Mucosa of descending colon (tissue), 3 donors: ENCODE data around the gene HPSE2. TPM values are rescaled to one million over a fixed set of nuclear protein-coding genes. Genes with fewer than 3 reads are reported as not detected.

Experiments used
- ATAC-seq: fragments of 200-7000 bp; cut with Tn5 transposase; one replicate; pipeline ENCODE4 v1.9.1; 2020; ENCODE audit warnings: mild to moderate bottlenecking, moderate library complexity
- DNase-seq, 3 donors: peaks; one replicate each; pipeline ENCODE4 v3.0.0-alpha.2; 2020
- H3K36me3 ChIP-seq: fragments of 200-600 bp; one replicate; pipeline ENCODE4 v1.8.0; 2021; ENCODE audit warnings: low read depth, mild to moderate bottlenecking
- H3K4me1 ChIP-seq: fragments of 200-600 bp; one replicate; pipeline ENCODE4 v1.8.0; 2021; ENCODE audit warnings: low read depth, mild to moderate bottlenecking
- H3K4me3 ChIP-seq: fragments of 200-600 bp; one replicate; pipeline ENCODE4 v1.8.0; 2021; ENCODE audit warnings: mild to moderate bottlenecking
- H3K9me3 ChIP-seq: fragments of 200-600 bp; one replicate; pipeline ENCODE4 v1.8.0; 2021; ENCODE audit warnings: mild to moderate bottlenecking
- CTCF ChIP-seq: fragments of 200-600 bp; IDR thresholded peaks from one replicate; pipeline ENCODE4 v1.8.0; 2022; ENCODE audit warnings: antibody characterized with exemption, mild to moderate bottlenecking
- intact Hi-C, 2 donors: fragments of 100-400 bp; cut with DNase I in 1 of 2; cut with micrococcal nuclease in 1 of 2; formaldehyde crosslinking; loops; one replicate each; pipeline versions ENCODE4 v1.11.0 to v1.11.1; 2022; cut with DNase I, micrococcal nuclease
- total RNA-seq, 3 donors: library from RNA; stranded (reverse); fragmentation: NEBNext Ultra II Directional in 2 of 3; extraction: Animal tissue kit (Norgen Biotek cat#: 25700) in 2 of 3; gene quantifications; one replicate each; pipeline versions ENCODE4 v1.2.1 to v1.2.4, GENCODE V29; 2021 to 2023
- donor health status: DM: no; HTN: no; CAD: no; lungs with moderate emphysema.
- donor health status: DM: no; HTN: no; CAD: no.
- donor health status: DM: no; HTN: yes; CAD: no.

HPSE2 gene
- total RNA-seq, 3 donors from 2014 or later = 1.3 to 3.7 (median 2.4) TPM

- ATAC-seq (no peak), DNase-seq (no peak)
- Histone ChIP-seq H3K4me3 (no peak overlapping the region), H3K4me1 (no peaks in the 10 kb centered on the region), H3K9me3 (no peaks in the 10 kb centered on the region), H3K36me3 (no peaks in the 10 kb centered on the region)
- intact Hi-C loops = no loop called here
- TF ChIP-seq CTCF = no peak
Observed at GRCh38 chr10:98620503-98620902, 615.1 kb downstream of the HPSE2 start.

DNA sequence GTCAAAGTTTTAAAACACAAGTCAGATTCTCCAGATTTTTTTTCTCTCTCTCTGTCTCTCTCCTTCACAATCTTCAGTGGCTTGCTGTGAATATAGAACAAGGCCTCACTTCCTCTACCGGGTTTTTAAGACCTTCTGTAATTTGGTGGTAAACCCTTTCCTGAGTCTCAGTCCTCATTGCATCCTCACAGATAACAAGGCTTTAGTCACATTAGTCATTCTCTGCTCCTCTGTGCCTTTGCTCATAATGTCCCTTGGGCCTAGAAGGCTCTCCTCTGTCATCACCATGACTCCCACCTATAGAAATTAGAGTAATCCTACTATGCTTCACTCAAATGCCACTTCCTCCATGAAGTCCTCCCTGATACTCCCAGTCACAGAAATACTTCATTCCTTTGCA is 616.2 kb downstream of the HPSE2 start:
- DNase-seq (no peak), ATAC-seq (no peak)
- Histone ChIP-seq H3K4me1 (no peaks in the 10 kb centered on the region), H3K4me3 (no peak overlapping the region), H3K36me3 (no peaks in the 10 kb centered on the region), H3K9me3 (no peaks in the 10 kb centered on the region)
- TF ChIP-seq CTCF = no peak
- intact Hi-C loops = no loop called here

GRCh38 chr10:98617906-98618520 is 617.6 kb downstream of the HPSE2 start:
- intact Hi-C loops = no loop called here
- no peak for DNase-seq

DNA sequence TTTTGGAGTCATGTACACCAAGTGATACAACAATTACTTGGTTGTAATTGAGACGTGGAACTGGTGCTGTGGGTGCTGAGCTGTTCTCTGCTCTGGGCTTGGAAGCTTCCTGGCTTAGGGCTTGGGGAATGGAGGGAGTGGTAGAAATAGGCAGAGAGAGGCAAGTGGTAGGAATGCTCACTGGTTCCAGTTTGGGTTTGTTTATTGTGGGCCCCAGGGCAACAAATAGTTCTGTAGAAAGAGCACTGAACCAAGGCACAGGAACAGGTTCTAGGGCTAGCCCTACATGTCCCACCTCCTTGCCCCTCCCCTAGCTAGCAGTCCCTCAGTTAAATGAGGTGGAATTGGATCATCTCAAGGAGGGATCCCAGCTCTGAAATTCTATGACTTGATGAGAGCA is 622.2 kb downstream of the HPSE2 start:
- DNase-seq (no peak), ATAC-seq (no peak)
- intact Hi-C loops = no loop called here
- no peak for TF ChIP-seq CTCF
- no peaks in the 10 kb centered on the region for H3K9me3 ChIP-seq
- H3K4me1 ChIP-seq = no peaks in the 10 kb centered on the region
- no peaks in the 10 kb centered on the region for H3K36me3 ChIP-seq
- H3K4me3 ChIP-seq = no peak overlapping the region

More at GRCh38 chr10:98617906-98618520, 617.6 kb downstream of the HPSE2 start:
- H3K9me3 ChIP-seq = no peaks in the 10 kb centered on the region
- no peak for ATAC-seq
- H3K4me1 ChIP-seq = no peaks in the 10 kb centered on the region
- H3K4me3 ChIP-seq = no peak overlapping the region
- H3K36me3 ChIP-seq = no peaks in the 10 kb centered on the region
- TF ChIP-seq CTCF = no peak

GRCh38 chr10:98611436-98611835 is 624.2 kb downstream of the HPSE2 start:
- Histone ChIP-seq H3K4me3 (no peak overlapping the region), H3K36me3 (no peaks in the 10 kb centered on the region), H3K9me3 (no peaks in the 10 kb centered on the region), H3K4me1 (no peaks in the 10 kb centered on the region)
- intact Hi-C loops = no loop called here
- ATAC-seq (no peak), DNase-seq (no peak)
- no peak for TF ChIP-seq CTCF

- Histone ChIP-seq H3K9me3 (no peaks in the 10 kb centered on the region), H3K4me3 (no peak overlapping the region), H3K4me1 (no peaks in the 10 kb centered on the region), H3K36me3 (no peaks in the 10 kb centered on the region)
- intact Hi-C loops = no loop called here
- ATAC-seq = no peak
- TF ChIP-seq CTCF = no peak
- DNase-seq = no peak
Observed at GRCh38 chr10:98610836-98611235, 624.8 kb downstream of the HPSE2 start.
